HepG2 (cell line): ENCODE data around the gene PEX11B. TPM values are rescaled to one million over a fixed set of nuclear protein-coding genes. Genes with fewer than 3 reads are reported as not detected.

Experiments used
- ARNT ChIP-seq: fragments of 450-650 bp; IDR thresholded peaks from 2 replicates; pipeline ENCODE4 v1.6.1; 2017
- BORCS8-MEF2B ChIP-seq: sonication (generic); formaldehyde crosslinking; IDR thresholded peaks from 2 replicates; pipeline ENCODE4 v1.8.0; 2022; ENCODE audit warnings: mild to moderate bottlenecking, missing genetic modification reagents
- ERF ChIP-seq: IDR thresholded peaks from 2 replicates; pipeline ENCODE4 v1.6.1; 2018; ENCODE audit warnings: missing biosample characterization, missing genetic modification reagents
- KDM2A ChIP-seq: sonication (generic); formaldehyde crosslinking; IDR thresholded peaks from 2 replicates; pipeline ENCODE4 v1.4.0; 2020; ENCODE audit warnings: low read depth, missing genetic modification reagents, borderline replicate concordance
- MBD4 ChIP-seq: IDR thresholded peaks from 2 replicates; pipeline ENCODE4 v1.6.1; 2012; ENCODE audit warnings: low read length, inconsistent platforms, borderline replicate concordance
- MIXL1 ChIP-seq: IDR thresholded peaks from 2 replicates; pipeline ENCODE4 v1.6.1; 2016
- NR2F6 ChIP-seq, 2 experiments: IDR thresholded peaks; 2 replicates each; pipeline ENCODE4 v1.6.1; 2016; ENCODE audit warnings: antibody characterized with exemption in 1 of 2, mild to moderate bottlenecking in 1 of 2
- POGZ ChIP-seq: sonication (generic); formaldehyde crosslinking; IDR thresholded peaks from 2 replicates; pipeline ENCODE4 v1.4.0; 2020; ENCODE audit warnings: mild to moderate bottlenecking, missing genetic modification reagents
- SATB2 ChIP-seq: sonication (generic); formaldehyde crosslinking; IDR thresholded peaks from 2 replicates; pipeline ENCODE4 v1.5.0; 2020; ENCODE audit warnings: missing genetic modification reagents
- ZNF343 ChIP-seq: sonication (generic); formaldehyde crosslinking; IDR thresholded peaks from 2 replicates; pipeline ENCODE4 v1.4.0; 2020; ENCODE audit warnings: mild to moderate bottlenecking, missing genetic modification reagents
- ZNF567 ChIP-seq: sonication (generic); formaldehyde crosslinking; IDR thresholded peaks from 2 replicates; pipeline ENCODE4 v1.8.1; 2023; ENCODE audit warnings: mild to moderate bottlenecking, missing genetic modification reagents, borderline replicate concordance
- ZNF577 ChIP-seq: sonication (generic); formaldehyde crosslinking; IDR thresholded peaks from 2 replicates; pipeline ENCODE4 v1.4.0; 2020; ENCODE audit warnings: mild to moderate bottlenecking, low read depth, missing genetic modification reagents, borderline replicate concordance
- ZNF607 ChIP-seq: sonication (generic); formaldehyde crosslinking; IDR thresholded peaks from 2 replicates; pipeline ENCODE4 v1.5.1; 2020; ENCODE audit warnings: missing genetic modification reagents, mild to moderate bottlenecking, borderline replicate concordance
- ZNF674 ChIP-seq: sonication (generic); formaldehyde crosslinking; IDR thresholded peaks from 2 replicates; pipeline ENCODE4 v1.5.0; 2020; ENCODE audit warnings: low read depth, mild to moderate bottlenecking, missing genetic modification reagents
- ZNF7 ChIP-seq: IDR thresholded peaks from 2 replicates; pipeline ENCODE4 v1.6.1; 2016; ENCODE audit warnings: missing biosample characterization, missing genetic modification reagents
- ZNF788 ChIP-seq: sonication (generic); formaldehyde crosslinking; IDR thresholded peaks from 2 replicates; pipeline ENCODE4 v1.5.0; 2020; ENCODE audit warnings: mild to moderate bottlenecking, missing genetic modification reagents, borderline replicate concordance
- polyA plus RNA-seq, 8 experiments: library from polyadenylated mRNA; depleted of rRNA in 3 of 8; stranded (reverse) in 7 of 8; unstranded in 1 of 8; fragments of >200 nt; fragmentation: Illumina TruSeq in 4 of 8; extraction: Trizol in 4 of 8; gene quantifications; 2 replicates each; pipeline versions ENCODE4 v1.2.1 to v1.2.3, GENCODE V29; 2011 to 2016; ENCODE audit warnings: low read depth in 4 of 8, missing spikeins in 1 of 8, mixed read lengths in 1 of 8; ENCODE audit not compliant: insufficient read depth in 1 of 8
- total RNA-seq, 5 experiments: library from RNA; depleted of rRNA; stranded (reverse); fragments of >200 nt; fragmentation: Illumina TruSeq; extraction: Trizol; gene quantifications; 2 replicates each; pipeline ENCODE4 v1.2.3, GENCODE V29; 2016; ENCODE audit warnings: low read depth in 1 of 5
- TF ChIP-seq, protein P1 (sequence below): sonication (generic); formaldehyde crosslinking; IDR thresholded peaks from 2 replicates; pipeline ENCODE4 v1.4.0; 2020; ENCODE audit warnings: missing genetic modification reagents
- TF ChIP-seq, protein P2 (sequence below): sonication (generic); formaldehyde crosslinking; IDR thresholded peaks from 2 replicates; pipeline ENCODE4 v1.4.0; 2020; ENCODE audit warnings: missing genetic modification reagents, borderline replicate concordance
- TF ChIP-seq, protein P3 (sequence below): sonication (generic); formaldehyde crosslinking; IDR thresholded peaks from 2 replicates; pipeline ENCODE4 v1.4.0; 2020; ENCODE audit warnings: mild to moderate bottlenecking, missing genetic modification reagents
- TF ChIP-seq, protein P4 (sequence below): sonication (generic); formaldehyde crosslinking; IDR thresholded peaks from 2 replicates; pipeline ENCODE4 v1.5.0; 2020; ENCODE audit warnings: mild to moderate bottlenecking, missing genetic modification reagents

Gene PEX11B
- total and polyA plus RNA-seq, 2 of the 13 experiments (the other 11 are each of a cell fraction or from before 2014, with no cell fraction given) = 21.6 to 48.4 TPM

DNA sequence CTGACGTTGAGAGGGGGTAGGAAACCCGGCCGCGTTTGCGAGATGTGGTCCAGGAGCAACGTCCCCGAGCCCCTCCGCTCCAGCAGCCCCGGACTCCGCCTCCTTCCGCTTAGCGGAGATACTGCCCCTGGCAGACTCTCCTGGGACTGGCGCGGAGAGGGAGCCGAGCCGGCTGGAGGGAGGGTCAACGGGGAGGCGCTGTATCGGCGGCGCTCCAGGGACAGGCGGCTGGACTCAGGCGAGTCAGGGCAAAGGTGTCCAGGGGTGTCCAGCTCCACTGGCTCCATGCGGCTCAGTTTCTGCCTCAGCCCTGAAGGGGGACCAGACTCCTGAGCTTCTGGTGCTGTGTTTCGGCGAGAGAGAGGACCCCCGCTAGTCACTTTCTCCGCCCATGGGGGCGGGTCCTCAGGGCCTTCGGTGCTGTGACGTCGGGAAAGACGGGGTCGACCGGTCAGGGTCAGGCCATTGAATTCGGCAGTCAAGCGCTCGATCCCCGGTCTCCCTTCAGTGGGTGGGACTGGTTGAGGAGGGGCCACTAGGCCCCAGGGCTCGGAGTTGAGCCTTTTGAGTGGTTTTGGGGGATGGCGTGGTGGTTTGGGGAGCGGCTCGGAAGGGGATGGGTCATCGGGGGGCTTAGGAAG lies 42.1 kb upstream of the PEX11B start (continued):
- TF ChIP-seq, protein P1, sequence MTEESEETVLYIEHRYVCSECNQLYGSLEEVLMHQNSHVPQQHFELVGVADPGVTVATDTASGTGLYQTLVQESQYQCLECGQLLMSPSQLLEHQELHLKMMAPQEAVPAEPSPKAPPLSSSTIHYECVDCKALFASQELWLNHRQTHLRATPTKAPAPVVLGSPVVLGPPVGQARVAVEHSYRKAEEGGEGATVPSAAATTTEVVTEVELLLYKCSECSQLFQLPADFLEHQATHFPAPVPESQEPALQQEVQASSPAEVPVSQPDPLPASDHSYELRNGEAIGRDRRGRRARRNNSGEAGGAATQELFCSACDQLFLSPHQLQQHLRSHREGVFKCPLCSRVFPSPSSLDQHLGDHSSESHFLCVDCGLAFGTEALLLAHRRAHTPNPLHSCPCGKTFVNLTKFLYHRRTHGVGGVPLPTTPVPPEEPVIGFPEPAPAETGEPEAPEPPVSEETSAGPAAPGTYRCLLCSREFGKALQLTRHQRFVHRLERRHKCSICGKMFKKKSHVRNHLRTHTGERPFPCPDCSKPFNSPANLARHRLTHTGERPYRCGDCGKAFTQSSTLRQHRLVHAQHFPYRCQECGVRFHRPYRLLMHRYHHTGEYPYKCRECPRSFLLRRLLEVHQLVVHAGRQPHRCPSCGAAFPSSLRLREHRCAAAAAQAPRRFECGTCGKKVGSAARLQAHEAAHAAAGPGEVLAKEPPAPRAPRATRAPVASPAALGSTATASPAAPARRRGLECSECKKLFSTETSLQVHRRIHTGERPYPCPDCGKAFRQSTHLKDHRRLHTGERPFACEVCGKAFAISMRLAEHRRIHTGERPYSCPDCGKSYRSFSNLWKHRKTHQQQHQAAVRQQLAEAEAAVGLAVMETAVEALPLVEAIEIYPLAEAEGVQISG (CRISPR knock-in tag) = peak; percentile 65
- TF ChIP-seq ZNF343 (no peak; the same call in 1 of the 2 replicates), ZNF674 (no peak), BORCS8-MEF2B (CRISPR knock-in tag) (no peak), NR2F6 (IDR thresholded peaks at IDR 0.05) (no peak; the same call in 1 of the 2 replicates), NR2F6 (CRISPR knock-in tag; IDR thresholded peaks at IDR 0.05) (no peak), ZNF607 (CRISPR knock-in tag) (0 out of 2 replicates have a peak, but pooled peaks have one; percentile 38), ZNF577 (CRISPR knock-in tag) (no peak), ARNT (no peak), ZNF567 (no peak), ERF (CRISPR knock-in tag) (no peak), ZNF7 (no peak), SATB2 (no peak), MIXL1 (CRISPR knock-in tag) (no peak), KDM2A (peak; percentile 65; the same call in 1 of the 2 replicates), ZNF788 (CRISPR knock-in tag) (peak; percentile 33; the same call in 1 of the 2 replicates), POGZ (no peak; the same call in 1 of the 2 replicates), MBD4 (no peak)
- TF ChIP-seq, protein P2, sequence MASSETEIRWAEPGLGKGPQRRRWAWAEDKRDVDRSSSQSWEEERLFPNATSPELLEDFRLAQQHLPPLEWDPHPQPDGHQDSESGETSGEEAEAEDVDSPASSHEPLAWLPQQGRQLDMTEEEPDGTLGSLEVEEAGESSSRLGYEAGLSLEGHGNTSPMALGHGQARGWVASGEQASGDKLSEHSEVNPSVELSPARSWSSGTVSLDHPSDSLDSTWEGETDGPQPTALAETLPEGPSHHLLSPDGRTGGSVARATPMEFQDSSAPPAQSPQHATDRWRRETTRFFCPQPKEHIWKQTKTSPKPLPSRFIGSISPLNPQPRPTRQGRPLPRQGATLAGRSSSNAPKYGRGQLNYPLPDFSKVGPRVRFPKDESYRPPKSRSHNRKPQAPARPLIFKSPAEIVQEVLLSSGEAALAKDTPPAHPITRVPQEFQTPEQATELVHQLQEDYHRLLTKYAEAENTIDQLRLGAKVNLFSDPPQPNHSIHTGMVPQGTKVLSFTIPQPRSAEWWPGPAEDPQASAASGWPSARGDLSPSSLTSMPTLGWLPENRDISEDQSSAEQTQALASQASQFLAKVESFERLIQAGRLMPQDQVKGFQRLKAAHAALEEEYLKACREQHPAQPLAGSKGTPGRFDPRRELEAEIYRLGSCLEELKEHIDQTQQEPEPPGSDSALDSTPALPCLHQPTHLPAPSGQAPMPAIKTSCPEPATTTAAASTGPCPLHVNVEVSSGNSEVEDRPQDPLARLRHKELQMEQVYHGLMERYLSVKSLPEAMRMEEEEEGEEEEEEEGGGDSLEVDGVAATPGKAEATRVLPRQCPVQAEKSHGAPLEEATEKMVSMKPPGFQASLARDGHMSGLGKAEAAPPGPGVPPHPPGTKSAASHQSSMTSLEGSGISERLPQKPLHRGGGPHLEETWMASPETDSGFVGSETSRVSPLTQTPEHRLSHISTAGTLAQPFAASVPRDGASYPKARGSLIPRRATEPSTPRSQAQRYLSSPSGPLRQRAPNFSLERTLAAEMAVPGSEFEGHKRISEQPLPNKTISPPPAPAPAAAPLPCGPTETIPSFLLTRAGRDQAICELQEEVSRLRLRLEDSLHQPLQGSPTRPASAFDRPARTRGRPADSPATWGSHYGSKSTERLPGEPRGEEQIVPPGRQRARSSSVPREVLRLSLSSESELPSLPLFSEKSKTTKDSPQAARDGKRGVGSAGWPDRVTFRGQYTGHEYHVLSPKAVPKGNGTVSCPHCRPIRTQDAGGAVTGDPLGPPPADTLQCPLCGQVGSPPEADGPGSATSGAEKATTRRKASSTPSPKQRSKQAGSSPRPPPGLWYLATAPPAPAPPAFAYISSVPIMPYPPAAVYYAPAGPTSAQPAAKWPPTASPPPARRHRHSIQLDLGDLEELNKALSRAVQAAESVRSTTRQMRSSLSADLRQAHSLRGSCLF = peak; percentile 74; the same call in 1 of the 2 replicates
- TF ChIP-seq, protein P3, sequence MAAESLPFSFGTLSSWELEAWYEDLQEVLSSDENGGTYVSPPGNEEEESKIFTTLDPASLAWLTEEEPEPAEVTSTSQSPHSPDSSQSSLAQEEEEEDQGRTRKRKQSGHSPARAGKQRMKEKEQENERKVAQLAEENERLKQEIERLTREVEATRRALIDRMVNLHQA (CRISPR knock-in tag) = no peak
- TF ChIP-seq, protein P4, sequence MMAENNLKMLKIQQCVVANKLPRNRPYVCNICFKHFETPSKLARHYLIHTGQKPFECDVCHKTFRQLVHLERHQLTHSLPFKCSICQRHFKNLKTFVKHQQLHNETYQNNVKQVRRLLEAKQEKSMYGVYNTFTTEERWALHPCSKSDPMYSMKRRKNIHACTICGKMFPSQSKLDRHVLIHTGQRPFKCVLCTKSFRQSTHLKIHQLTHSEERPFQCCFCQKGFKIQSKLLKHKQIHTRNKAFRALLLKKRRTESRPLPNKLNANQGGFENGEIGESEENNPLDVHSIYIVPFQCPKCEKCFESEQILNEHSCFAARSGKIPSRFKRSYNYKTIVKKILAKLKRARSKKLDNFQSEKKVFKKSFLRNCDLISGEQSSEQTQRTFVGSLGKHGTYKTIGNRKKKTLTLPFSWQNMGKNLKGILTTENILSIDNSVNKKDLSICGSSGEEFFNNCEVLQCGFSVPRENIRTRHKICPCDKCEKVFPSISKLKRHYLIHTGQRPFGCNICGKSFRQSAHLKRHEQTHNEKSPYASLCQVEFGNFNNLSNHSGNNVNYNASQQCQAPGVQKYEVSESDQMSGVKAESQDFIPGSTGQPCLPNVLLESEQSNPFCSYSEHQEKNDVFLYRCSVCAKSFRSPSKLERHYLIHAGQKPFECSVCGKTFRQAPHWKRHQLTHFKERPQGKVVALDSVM (CRISPR knock-in tag) = 0 out of 2 replicates have a peak, but pooled peaks have one; percentile 39
